ENCODE measurements around the gene CERS1. TPM values are rescaled to one million over a fixed set of nuclear protein-coding genes. Genes with fewer than 3 reads are reported as not detected.

Gene CERS1
- total RNA-seq, 1 experiment from 2014 or later = 11.4 TPM

DNA sequence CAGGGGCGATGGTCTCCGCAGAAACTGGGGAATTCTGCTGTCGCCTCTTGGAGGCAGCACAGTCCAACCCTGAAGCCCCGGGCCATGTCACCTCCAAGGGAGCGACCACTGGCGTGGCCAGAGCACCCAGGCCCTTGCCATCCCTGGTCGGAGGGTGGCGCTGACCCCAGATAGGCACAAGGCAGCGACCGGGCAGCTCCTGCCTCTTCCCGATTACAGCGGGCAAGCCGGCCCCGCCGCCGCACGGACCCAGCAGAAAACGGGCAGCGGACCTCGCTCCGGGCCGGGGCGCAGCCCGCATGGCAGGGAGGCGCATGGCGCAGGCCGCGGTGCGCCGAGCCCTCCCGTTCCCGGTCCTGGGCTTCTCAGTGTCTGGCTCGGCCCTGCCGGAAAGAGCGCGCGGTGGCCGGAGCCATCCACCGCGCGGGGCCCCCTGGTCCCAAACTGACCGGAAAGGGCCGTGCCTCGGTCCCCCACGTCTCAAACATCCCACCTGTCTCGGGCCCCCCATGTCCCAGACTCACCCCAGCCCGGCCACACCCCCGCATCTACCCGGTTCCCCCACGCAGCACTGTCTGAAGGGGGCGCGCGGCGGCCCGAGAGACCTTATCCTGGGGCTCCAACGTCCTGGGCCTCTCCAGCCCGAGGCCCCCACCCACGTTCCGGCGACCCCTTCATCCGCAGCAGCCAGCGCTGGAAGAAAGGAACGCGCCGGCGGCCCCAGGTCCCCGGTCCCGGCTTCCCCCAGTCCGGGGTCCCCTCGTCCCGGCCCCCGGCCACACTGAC is 727 bp downstream of the CERS1 start:
- no peaks in the 10 kb centered on the region for H3K27me3 ChIP-seq (replicated peaks; ENCODE audit: insufficient read depth, low read depth, low read length, poor library complexity)
- peaks cover 10% of the 10 kb centered on the region for H3K4me1 ChIP-seq (ENCODE audit: insufficient read depth, low read length, poor library complexity, severe bottlenecking)
- no peaks in the 10 kb centered on the region for H3K36me3 ChIP-seq (ENCODE audit: insufficient read depth, low read length, poor library complexity, severe bottlenecking)
- ChIA-PET POLR2A (ENCODE audit: low non-redundant PET) (no interaction called here), CTCF (interaction anchor here (0.9 kb wide), 1 partner anchor 24 kb away, joined by 3 read pairs; the partner anchor contains the start of genes COPE and DDX49)
- H3K4me3 ChIP-seq (ENCODE audit: low read depth, low read length, poor library complexity, severe bottlenecking) = peak overlapping the region; percentile 60
- H3K9me3 ChIP-seq (ENCODE audit: low read depth, low read length, poor library complexity, severe bottlenecking) = no peaks in the 10 kb centered on the region
- no TSS peak for BruUV-seq (replicated peaks)
- H3K27ac ChIP-seq (ENCODE audit: low read depth, low read length, poor library complexity, severe bottlenecking) = no peak overlapping the region
- no peak for DNase-seq (ENCODE audit: low spot score)
- TF ChIP-seq, protein P1, sequence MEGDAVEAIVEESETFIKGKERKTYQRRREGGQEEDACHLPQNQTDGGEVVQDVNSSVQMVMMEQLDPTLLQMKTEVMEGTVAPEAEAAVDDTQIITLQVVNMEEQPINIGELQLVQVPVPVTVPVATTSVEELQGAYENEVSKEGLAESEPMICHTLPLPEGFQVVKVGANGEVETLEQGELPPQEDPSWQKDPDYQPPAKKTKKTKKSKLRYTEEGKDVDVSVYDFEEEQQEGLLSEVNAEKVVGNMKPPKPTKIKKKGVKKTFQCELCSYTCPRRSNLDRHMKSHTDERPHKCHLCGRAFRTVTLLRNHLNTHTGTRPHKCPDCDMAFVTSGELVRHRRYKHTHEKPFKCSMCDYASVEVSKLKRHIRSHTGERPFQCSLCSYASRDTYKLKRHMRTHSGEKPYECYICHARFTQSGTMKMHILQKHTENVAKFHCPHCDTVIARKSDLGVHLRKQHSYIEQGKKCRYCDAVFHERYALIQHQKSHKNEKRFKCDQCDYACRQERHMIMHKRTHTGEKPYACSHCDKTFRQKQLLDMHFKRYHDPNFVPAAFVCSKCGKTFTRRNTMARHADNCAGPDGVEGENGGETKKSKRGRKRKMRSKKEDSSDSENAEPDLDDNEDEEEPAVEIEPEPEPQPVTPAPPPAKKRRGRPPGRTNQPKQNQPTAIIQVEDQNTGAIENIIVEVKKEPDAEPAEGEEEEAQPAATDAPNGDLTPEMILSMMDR (conservative IDR thresholded peaks at IDR 0.05; ENCODE audit: low read depth, low read length) = peak; percentile 28; the same call in 1 of the 2 replicates
- no peak for TF ChIP-seq EZH2 (IDR thresholded peaks at IDR 0.05; ENCODE audit: borderline replicate concordance, low read depth, low read length, poor library complexity, severe bottlenecking)
- intact Hi-C loops (cut with micrococcal nuclease; ENCODE audit: unreplicated experiment) = no loop called here

GRCh38 chr19:18894254-18895037 is 1.5 kb downstream of the CERS1 start:
- Histone ChIP-seq H3K4me3 (ENCODE audit: low read depth, low read length, poor library complexity, severe bottlenecking) (peak overlapping the region; percentile 60), H3K27ac (ENCODE audit: low read depth, low read length, poor library complexity, severe bottlenecking) (no peak overlapping the region), H3K27me3 (replicated peaks; ENCODE audit: insufficient read depth, low read depth, low read length, poor library complexity) (no peaks in the 10 kb centered on the region), H3K4me1 (ENCODE audit: insufficient read depth, low read length, poor library complexity, severe bottlenecking) (peaks cover 10% of the 10 kb centered on the region), H3K9me3 (ENCODE audit: low read depth, low read length, poor library complexity, severe bottlenecking) (no peaks in the 10 kb centered on the region), H3K36me3 (ENCODE audit: insufficient read depth, low read length, poor library complexity, severe bottlenecking) (no peaks in the 10 kb centered on the region)
- ChIA-PET POLR2A (ENCODE audit: low non-redundant PET) (no interaction called here), CTCF (interaction anchor here (0.5 to 0.6 kb wide), 2 partner anchors 169 to 305 kb away, joined by 3 to 7 read pairs; partner anchors contain the start of gene SLC25A42)
- peak; percentile 80 for DNase-seq (ENCODE audit: low spot score)
- intact Hi-C loops (cut with micrococcal nuclease; ENCODE audit: unreplicated experiment) = no loop called here
- TF ChIP-seq EZH2 (IDR thresholded peaks at IDR 0.05; ENCODE audit: borderline replicate concordance, low read depth, low read length, poor library complexity, severe bottlenecking) = no peak
- BruUV-seq (replicated peaks) = no TSS peak

DNA sequence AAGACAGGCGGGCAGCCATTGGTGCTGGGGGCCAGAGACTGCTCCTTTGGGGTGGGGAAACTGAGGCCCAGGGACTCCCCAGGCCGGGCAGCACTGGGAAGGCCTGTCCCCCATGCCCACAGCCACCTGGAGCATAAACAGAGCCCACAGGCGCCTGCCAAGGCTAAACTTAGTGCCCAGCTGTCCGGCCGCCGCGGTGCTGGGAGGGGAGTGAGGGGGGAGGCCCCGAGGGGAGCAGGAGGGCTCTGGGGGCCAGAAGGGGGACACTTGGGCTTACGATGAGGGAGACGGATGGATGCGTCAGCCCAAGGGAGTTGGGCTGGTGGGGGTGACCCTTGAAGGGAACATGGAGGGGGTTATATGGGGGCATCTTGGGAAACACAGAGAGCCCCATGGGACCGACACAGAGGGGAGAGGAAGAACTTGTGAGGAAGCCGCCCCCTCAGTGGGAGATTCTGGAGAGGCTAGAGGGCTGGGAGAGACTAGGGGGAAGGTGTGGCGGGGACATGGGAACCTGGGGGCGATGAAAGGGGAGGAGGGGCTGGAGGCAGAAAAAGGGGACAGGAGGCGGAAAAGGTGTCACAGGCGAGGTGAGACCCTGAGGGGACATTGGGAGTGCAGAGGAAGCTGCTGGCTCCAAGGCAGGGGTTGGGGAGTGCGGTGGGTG is 2.2 kb downstream of the CERS1 start:
- intact Hi-C loops (cut with micrococcal nuclease; ENCODE audit: unreplicated experiment) = no loop called here
- DNase-seq (ENCODE audit: low spot score) = no peak
- H3K4me3 ChIP-seq (ENCODE audit: low read depth, low read length, poor library complexity, severe bottlenecking) = no peak overlapping the region
- no peak for TF ChIP-seq EZH2 (IDR thresholded peaks at IDR 0.05; ENCODE audit: borderline replicate concordance, low read depth, low read length, poor library complexity, severe bottlenecking)
- TF ChIP-seq, protein P1 (conservative IDR thresholded peaks at IDR 0.05; ENCODE audit: low read depth, low read length) = no peak
- no peaks in the 10 kb centered on the region for H3K9me3 ChIP-seq (ENCODE audit: low read depth, low read length, poor library complexity, severe bottlenecking)
- no TSS peak for BruUV-seq (replicated peaks)
- ChIA-PET CTCF (interaction anchor here (0.5 kb wide), 1 partner anchor 170 kb away, joined by 3 read pairs; the partner anchor contains the start of gene SLC25A42), POLR2A (ENCODE audit: low non-redundant PET) (interaction anchor here (0.6 kb wide), 1 partner anchor 32 kb away, joined by 7 read pairs; no protein-coding TSS in a partner anchor)
- H3K36me3 ChIP-seq (ENCODE audit: insufficient read depth, low read length, poor library complexity, severe bottlenecking) = no peaks in the 10 kb centered on the region
- H3K27ac ChIP-seq (ENCODE audit: low read depth, low read length, poor library complexity, severe bottlenecking) = no peak overlapping the region
- H3K27me3 ChIP-seq (replicated peaks; ENCODE audit: insufficient read depth, low read depth, low read length, poor library complexity) = no peaks in the 10 kb centered on the region
- peaks cover 10% of the 10 kb centered on the region for H3K4me1 ChIP-seq (ENCODE audit: insufficient read depth, low read length, poor library complexity, severe bottlenecking)
